Thyroid gland (tissue), 4 donors: Measurements from ENCODE around the gene S100A12. TPM values are rescaled to one million over a fixed set of nuclear protein-coding genes. Genes with fewer than 3 reads are reported as not detected.

Experiments
- DNase-seq, 2 donors: peaks; one replicate each; pipeline ENCODE4 v3.0.0-alpha.2; 2019
- H3K27ac ChIP-seq, 3 donors: fragments of 200-600 bp; sonication (generic); 1 replicate in 2 of 3; 2 replicates in 1 of 3; pipeline ENCODE4 v1.5.1; 2016 to 2019; ENCODE audit warnings: mild to moderate bottlenecking in 1 of 3, moderate library complexity in 1 of 3
- H3K27me3 ChIP-seq: fragments of 200-600 bp; sonication (generic); one replicate; pipeline ENCODE4 v1.5.1; 2019
- H3K36me3 ChIP-seq, 2 donors: fragments of 200-600 bp; sonication (generic); one replicate each; pipeline ENCODE4 v1.5.1; 2016 to 2019
- H3K4me1 ChIP-seq, 2 donors: fragments of 200-600 bp; sonication (generic); one replicate each; pipeline ENCODE4 v1.5.1; 2017 to 2019
- H3K4me3 ChIP-seq, 3 donors: fragments of 200-600 bp; sonication (generic); replicated peaks in 1 of 3; 1 replicate in 2 of 3; 2 replicates in 1 of 3; pipeline ENCODE4 v1.5.1; 2016; ENCODE audit warnings: mild to moderate bottlenecking in 1 of 3
- H3K9me3 ChIP-seq: fragments of 200-600 bp; sonication (generic); one replicate; pipeline ENCODE4 v1.5.1; 2017
- CTCF ChIP-seq, 6 experiments: fragments of 200-600 bp in 3 of 6; fragments of 450-650 bp in 3 of 6; sonication (generic) in 3 of 6; IDR thresholded peaks; one replicate each; pipeline ENCODE4 v1.5.1; 2016 to 2019; ENCODE audit warnings: antibody characterized with exemption in 6 of 6, mild to moderate bottlenecking in 2 of 6, inconsistent platforms in 1 of 6, moderate library complexity in 1 of 6
- POLR2A ChIP-seq, 2 donors: fragments of 450-650 bp; IDR thresholded peaks; one replicate each; pipeline ENCODE4 v1.6.1; 2017; ENCODE audit warnings: antibody characterized with exemption in 2 of 2, mild to moderate bottlenecking in 2 of 2, moderate library complexity in 1 of 2
- WGBS, 2 donors: methylation state at CpG; one replicate each; pipeline ENCODE4 v1.1.5; 2017; 5-methylcytosine and 5-hydroxymethylcytosine counted together
- intact Hi-C: fragments of 100-400 bp; cut with DNase I; formaldehyde crosslinking; loops from one replicate; pipeline ENCODE4 v1.15.1; 2023
- total RNA-seq, 4 donors: library from RNA; depleted of rRNA; stranded (reverse); fragments of >200 nt; gene quantifications; one replicate each; pipeline ENCODE4 v1.2.3, GENCODE V29; 2016

The S100A12 gene
- total RNA-seq, 4 donors from 2014 or later = not detected

GRCh38 chr1:153367090-153367489 lies 8.3 kb downstream of the S100A12 start:
- intact Hi-C loops = no loop called here
- Histone ChIP-seq H3K27me3 (no peaks in the 10 kb centered on the region), H3K9me3 (no peaks in the 10 kb centered on the region), H3K36me3 (no peaks in the 10 kb centered on the region), H3K4me3 (no peak overlapping the region), H3K27ac (no peak overlapping the region), H3K4me1 (no peaks in the 10 kb centered on the region)
- 56 to 58% methylated on average over 2 of the region's 2 CpGs for WGBS, 2 donors
- no peak for TF ChIP-seq CTCF (IDR thresholded peaks at IDR 0.05)
- no peak for TF ChIP-seq POLR2A (IDR thresholded peaks at IDR 0.05)
- no peak for DNase-seq

GRCh38 chr1:153366261-153366660 lies 9.2 kb downstream of the S100A12 start:
- no peaks in the 10 kb centered on the region for H3K27me3 ChIP-seq
- H3K4me3 ChIP-seq = no peak overlapping the region
- no peaks in the 10 kb centered on the region for H3K36me3 ChIP-seq
- TF ChIP-seq CTCF (IDR thresholded peaks at IDR 0.05) (no peak), POLR2A (IDR thresholded peaks at IDR 0.05) (no peak)
- intact Hi-C loops = no loop called here
- H3K4me1 ChIP-seq = no peaks in the 10 kb centered on the region
- H3K27ac ChIP-seq = no peak overlapping the region
- WGBS, 2 donors = 74 to 81% methylated on average over 4 to 6 of the region's 6 CpGs
- no peak for DNase-seq
- no peaks in the 10 kb centered on the region for H3K9me3 ChIP-seq

- Histone ChIP-seq H3K27me3 (no peaks in the 10 kb centered on the region), H3K27ac (no peak overlapping the region), H3K4me3 (no peak overlapping the region), H3K4me1 (no peaks in the 10 kb centered on the region), H3K36me3 (no peaks in the 10 kb centered on the region), H3K9me3 (no peaks in the 10 kb centered on the region)
- no peak for DNase-seq
- WGBS, 2 donors = 55 to 56% methylated on average over 8 of the region's 8 CpGs
- intact Hi-C loops = no loop called here
- TF ChIP-seq POLR2A (IDR thresholded peaks at IDR 0.05) = no peak
- TF ChIP-seq CTCF (IDR thresholded peaks at IDR 0.05) = no peak
These were observed 9.7 kb downstream of the S100A12 start for GRCh38 chr1:153365696-153366095.

GRCh38 chr1:153364766-153365666 lies 10.4 kb downstream of the S100A12 start:
- H3K4me3 ChIP-seq = no peak overlapping the region
- TF ChIP-seq CTCF (IDR thresholded peaks at IDR 0.05) (no peak), POLR2A (IDR thresholded peaks at IDR 0.05) (no peak)
- H3K36me3 ChIP-seq = no peaks in the 10 kb centered on the region
- no peaks in the 10 kb centered on the region for H3K9me3 ChIP-seq
- no peaks in the 10 kb centered on the region for H3K4me1 ChIP-seq
- intact Hi-C loops = no loop called here
- 72 to 78% methylated on average over 12 of the region's 12 CpGs for WGBS, 2 donors
- no peaks in the 10 kb centered on the region for H3K27me3 ChIP-seq
- H3K27ac ChIP-seq = no peak overlapping the region
- DNase-seq = no peak

- H3K27ac ChIP-seq = no peak overlapping the region
These were observed 11.3 kb downstream of the S100A12 start for GRCh38 chr1:153364156-153364555.

More at GRCh38 chr1:153364156-153364555, 11.3 kb downstream of the S100A12 start:
- H3K4me3 ChIP-seq = no peak overlapping the region
- no peaks in the 10 kb centered on the region for H3K9me3 ChIP-seq
- H3K36me3 ChIP-seq = no peaks in the 10 kb centered on the region
- intact Hi-C loops = no loop called here
- TF ChIP-seq POLR2A (IDR thresholded peaks at IDR 0.05) (no peak), CTCF (IDR thresholded peaks at IDR 0.05) (no peak)
- DNase-seq = no peak
- no peaks in the 10 kb centered on the region for H3K27me3 ChIP-seq
- no peaks in the 10 kb centered on the region for H3K4me1 ChIP-seq
